ENCODE data around the gene ANKRD60.

DNA sequence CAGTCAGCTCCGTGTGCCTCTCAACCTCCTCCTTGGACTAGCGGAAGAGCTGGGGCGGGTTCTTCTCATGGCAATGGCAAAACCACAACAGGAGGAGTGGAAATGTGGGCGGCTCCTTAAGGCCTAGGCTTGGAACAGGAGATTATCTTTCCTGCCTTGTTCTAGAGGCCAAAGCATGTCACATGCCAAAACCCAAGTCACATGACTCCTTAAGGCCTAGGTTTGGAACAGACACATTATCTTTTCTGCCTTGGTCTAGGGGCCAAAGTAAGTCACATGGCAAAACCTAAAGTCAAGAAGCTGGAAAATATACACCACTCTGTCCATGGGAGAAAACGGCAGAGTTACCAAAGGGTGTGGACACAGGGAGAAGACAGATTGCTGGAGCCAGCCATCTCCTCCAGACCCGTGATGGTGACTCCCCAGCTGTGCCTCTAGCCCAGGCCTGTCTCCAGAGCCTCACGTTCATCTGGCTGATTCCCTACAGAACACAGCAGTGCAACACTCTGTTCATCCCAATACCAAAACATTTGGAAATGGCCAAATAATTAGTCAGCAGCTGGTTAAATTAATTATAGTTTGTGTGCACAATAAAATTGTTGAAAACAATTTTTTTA lies 34.2 kb downstream of the ANKRD60 start:
- TF ChIP-seq, protein P1, sequence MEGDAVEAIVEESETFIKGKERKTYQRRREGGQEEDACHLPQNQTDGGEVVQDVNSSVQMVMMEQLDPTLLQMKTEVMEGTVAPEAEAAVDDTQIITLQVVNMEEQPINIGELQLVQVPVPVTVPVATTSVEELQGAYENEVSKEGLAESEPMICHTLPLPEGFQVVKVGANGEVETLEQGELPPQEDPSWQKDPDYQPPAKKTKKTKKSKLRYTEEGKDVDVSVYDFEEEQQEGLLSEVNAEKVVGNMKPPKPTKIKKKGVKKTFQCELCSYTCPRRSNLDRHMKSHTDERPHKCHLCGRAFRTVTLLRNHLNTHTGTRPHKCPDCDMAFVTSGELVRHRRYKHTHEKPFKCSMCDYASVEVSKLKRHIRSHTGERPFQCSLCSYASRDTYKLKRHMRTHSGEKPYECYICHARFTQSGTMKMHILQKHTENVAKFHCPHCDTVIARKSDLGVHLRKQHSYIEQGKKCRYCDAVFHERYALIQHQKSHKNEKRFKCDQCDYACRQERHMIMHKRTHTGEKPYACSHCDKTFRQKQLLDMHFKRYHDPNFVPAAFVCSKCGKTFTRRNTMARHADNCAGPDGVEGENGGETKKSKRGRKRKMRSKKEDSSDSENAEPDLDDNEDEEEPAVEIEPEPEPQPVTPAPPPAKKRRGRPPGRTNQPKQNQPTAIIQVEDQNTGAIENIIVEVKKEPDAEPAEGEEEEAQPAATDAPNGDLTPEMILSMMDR (IDR thresholded peaks at IDR 0.05; ENCODE audit: borderline replicate concordance, extremely low read depth, low read length, poor library complexity, severe bottlenecking): no peak
- TF ChIP-seq EZH2 (IDR thresholded peaks at IDR 0.05; ENCODE audit: borderline replicate concordance, low read depth, low read length, severe bottlenecking): no peak
